Activated T-helper 1 cell treated with Interleukin-2 at 50 U/mL for 16 hours (primary cell): ENCODE measurements around the gene STON1.
"Not testable (repeated sequence)": the region's sequence is repeated elsewhere in the genome, so short reads cannot be mapped to it uniquely, and the experiment has no call there.

Source experiments
- DNase-seq: peaks from one replicate; pipeline ENCODE4 v3.0.0-alpha.2; 2020; ENCODE audit warnings: low read depth

STON1 gene

GRCh38 chr2:48529194-48529593, 760 bp upstream of the STON1 start:
- DNase-seq = no peak

- no peak for DNase-seq
These were observed 300 bp upstream of the STON1 start for GRCh38 chr2:48529676-48530032.

- DNase-seq = no peak
These were observed 1.2 kb downstream of the STON1 start for GRCh38 chr2:48531141-48531648.

- no peak for DNase-seq
These were observed 2.2 kb downstream of the STON1 start for GRCh38 chr2:48532174-48532573.

- no peak for DNase-seq
These were observed 2.9 kb downstream of the STON1 start for GRCh38 chr2:48532824-48533223.

- no peak for DNase-seq
These were observed 4.8 kb downstream of the STON1 start for GRCh38 chr2:48534781-48535180.

- DNase-seq = no peak
These were observed 10.4 kb downstream of the STON1 start for GRCh38 chr2:48540237-48540935.

- no peak for DNase-seq
These were observed 11.9 kb downstream of the STON1 start for GRCh38 chr2:48541666-48542389.

GRCh38 chr2:48543895-48544294, 13.9 kb downstream of the STON1 start:
- no peak for DNase-seq

- DNase-seq = no peak
These were observed 15.3 kb downstream of the STON1 start for GRCh38 chr2:48545244-48545643.

GRCh38 chr2:48548840-48549239, 18.9 kb downstream of the STON1 start:
- no peak for DNase-seq

- no peak for DNase-seq
These were observed 20.0 kb downstream of the STON1 start for GRCh38 chr2:48549972-48550371.

- no peak for DNase-seq
These were observed 21.6 kb downstream of the STON1 start for GRCh38 chr2:48551548-48551947.

- not testable (repeated sequence) for DNase-seq
These were observed 25.1 kb downstream of the STON1 start for GRCh38 chr2:48555071-48555470.

- no peak for DNase-seq
These were observed 28.5 kb downstream of the STON1 start for GRCh38 chr2:48558456-48558855.

GRCh38 chr2:48560546-48561209, 30.7 kb downstream of the STON1 start:
- no peak for DNase-seq

- DNase-seq = no peak
These were observed 32.3 kb downstream of the STON1 start for GRCh38 chr2:48562281-48562680.

- no peak for DNase-seq
These were observed 36.8 kb downstream of the STON1 start for GRCh38 chr2:48566592-48567310.

- no peak for DNase-seq
These were observed 37.7 kb downstream of the STON1 start for GRCh38 chr2:48567671-48568070.

GRCh38 chr2:48568547-48568946, 38.6 kb downstream of the STON1 start:
- DNase-seq = no peak

GRCh38 chr2:48569433-48569832, 39.5 kb downstream of the STON1 start:
- DNase-seq = no peak

GRCh38 chr2:48572816-48573215, 42.9 kb downstream of the STON1 start:
- no peak for DNase-seq
